Kasumi-1 (cell line): ENCODE data around the gene ZNF2.
"Not testable (repeated sequence)": the region's sequence is repeated elsewhere in the genome, so short reads cannot be mapped to it uniquely, and the experiment has no call there.

Source experiments
- DNase-seq, 2 experiments: peaks; one replicate each; lab custom pipeline; 2025; lab: John Stamatoyannopoulos, UW

The ZNF2 gene

DNA sequence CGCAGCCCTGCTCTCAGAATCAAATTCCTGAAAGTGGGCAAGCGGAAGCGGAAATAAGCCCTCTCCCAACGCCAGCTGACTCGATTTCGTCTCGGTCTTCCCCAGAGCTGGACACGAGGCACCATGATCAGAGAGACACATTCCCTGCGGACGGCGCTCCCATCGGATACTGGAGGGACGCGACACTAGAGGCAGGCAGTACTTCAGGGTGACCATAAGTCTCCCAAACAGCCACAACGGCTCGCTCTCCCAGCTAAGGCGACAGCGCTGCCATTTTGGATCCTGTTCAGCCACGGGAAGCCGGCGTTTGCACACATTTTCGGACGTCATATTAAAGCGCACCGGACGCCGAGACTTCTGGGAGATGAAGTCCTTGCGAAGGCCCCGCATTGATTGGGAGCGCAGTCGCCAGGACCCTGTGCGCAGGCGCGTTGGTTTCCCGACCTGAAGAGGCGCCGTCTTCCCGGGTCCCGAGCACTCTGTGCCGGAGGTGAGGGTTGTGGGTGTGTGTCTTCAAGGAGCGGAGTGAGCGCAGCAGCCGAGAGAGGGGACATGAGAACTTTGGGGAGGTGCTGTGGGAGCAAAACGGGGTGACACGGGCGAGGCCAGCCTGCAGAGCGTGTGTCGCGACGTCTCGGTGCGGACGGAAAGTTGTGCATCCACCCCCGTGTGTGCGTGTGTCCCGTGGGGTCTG lies at the start of gene ZNF2:
ZNF2 (plus strand) TSS at position 439 of the 694 bp plus-strand sequence. CDS start 10,418 bp downstream, outside the sequence.
- peak; percentile 96 for DNase-seq

DNA sequence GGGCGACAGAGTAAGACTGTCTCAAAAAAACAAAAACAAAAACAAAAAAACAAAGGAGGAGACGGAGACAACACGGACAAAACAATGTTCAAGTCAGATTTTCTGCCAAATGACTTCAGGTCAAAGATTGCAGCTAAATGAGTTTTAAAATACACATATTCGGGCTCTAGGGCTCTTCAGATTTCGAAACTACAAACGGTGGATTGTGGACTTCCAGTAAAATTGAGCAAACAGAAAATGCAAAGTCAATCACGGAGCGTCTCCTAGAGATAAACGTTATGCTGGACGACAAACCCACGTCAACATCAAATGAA lies 44.6 kb upstream of the ZNF2 start:
- DNase-seq: no peak

DNA sequence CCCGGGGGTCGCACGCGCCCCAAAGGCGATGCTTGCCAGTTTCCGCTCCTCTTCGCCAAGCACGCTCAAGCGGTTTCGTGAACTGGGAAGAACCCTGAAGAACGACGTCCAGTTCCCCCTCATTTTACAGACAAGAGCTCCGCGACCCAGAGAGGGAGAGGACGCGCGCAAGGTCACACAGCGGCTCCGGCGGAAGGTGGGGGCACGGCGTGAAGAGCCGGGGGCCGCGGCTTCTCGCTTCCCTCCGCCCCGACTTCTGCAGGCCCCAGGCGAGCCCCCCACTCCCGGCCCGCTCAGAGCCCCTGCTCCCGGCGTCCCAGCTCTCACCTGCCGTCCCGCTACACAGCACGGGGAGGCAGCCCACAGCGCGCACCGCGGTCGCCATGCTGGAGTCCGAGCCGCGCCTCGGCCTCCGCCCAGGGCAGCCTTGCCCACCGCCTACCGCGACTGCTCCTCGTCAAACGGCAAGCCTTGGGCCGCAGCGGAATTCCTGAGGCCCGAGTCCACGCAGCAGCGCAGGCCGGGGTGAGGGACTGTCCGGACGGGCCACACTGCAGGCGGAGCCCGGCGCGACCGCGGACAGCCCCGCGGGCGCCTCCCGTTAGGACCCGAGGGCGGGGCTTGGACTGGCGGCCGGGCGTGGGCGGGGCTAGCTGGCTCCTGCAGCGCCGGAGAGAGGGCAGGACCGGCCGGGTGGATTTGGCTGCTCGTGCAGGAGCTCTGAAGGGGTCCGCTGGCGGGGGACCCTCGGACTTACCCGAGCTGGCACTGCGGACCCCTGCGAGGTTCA lies 44.0 kb upstream of the ZNF2 start, which contains the start of gene MRPS5:
MRPS5 (minus strand) TSS at position 402 of the 790 bp plus-strand sequence; CDS start at position 385, 17 bp downstream.
- DNase-seq: peak; percentile 63 to 74

DNA sequence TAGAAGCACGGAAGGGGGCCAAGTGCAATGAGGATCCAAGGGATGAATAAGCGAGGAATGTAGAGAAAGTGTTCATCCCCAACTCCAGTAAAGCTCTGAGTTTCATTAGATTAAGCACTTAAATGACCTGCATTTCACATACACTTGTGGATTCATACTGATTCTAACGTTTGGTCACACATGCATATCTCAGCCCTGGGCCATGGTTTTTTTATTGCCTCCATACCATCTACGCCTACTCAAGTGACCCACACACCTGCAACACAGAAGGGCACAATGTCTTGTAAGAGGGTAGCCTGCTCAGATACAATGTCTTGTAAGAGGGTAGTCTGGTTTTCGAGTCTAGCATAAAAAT lies 43.4 kb upstream of the ZNF2 start:
- DNase-seq: no peak

DNA sequence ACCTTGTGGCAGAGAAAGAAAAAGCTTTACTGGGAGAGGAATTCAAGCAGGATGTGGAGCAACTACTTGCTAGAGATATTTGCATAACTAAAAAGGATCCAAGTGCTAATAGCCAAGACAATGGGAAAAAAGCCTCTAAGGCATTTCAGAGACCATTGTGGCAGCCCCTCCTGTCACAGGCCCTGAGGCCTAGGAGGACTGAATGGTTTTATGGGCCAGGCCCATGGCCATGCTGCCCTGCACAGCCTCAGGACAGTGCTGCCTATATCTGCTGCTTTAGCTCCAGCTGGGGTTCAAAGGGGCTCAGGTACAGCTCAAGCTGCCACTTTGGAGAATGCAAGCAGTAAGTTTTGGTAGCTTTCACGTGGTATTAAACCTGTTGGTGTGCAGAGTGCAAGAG lies 26.9 kb upstream of the ZNF2 start:
- DNase-seq: no peak

DNA sequence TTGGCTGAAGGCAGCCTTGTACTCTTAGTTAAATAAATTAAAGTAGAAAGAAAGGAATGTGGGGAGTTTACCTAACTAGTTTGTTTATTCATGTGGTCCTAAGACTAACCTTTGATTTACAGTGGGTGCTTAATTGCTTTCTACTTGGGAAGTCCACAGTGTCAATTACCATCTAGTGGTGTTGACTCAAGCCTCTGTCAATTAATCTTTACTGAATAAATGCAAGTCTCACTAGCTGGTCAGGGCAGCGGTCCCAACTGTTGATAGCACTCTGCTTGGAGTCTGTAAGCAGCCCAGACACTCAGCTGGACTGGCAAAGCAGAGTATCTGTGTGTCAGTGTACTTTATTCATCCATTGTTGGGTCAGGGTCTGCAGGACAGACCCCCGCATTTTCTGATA lies 21.8 kb upstream of the ZNF2 start:
- DNase-seq: no peak

DNA sequence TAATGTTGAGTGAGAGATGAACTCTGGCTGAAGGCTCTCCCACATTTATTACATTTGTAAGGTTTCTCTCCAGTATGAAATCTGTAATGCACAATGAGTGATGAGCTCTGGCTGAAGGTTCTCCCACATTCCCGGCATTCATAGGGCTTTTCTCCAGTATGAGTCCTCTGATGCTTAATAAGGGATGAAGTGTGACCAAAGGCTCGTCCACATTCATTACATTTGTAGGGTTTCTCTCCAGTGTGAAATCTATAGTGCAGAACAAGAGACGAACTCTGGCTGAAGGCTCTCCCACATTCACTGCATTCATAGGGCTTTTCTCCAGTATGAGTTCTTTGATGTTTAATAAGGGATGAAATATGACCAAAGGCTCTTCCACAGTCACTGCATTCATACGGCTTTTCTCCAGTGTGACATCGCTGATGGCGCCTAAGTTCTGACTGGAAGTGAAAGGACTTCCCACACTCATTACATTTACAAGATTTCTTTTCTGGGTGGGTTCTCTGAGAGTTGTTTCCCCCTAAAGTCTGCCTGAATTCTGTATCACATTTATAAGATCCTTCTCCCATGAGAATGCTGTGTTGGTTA lies 16.1 kb upstream of the ZNF2 start:
- DNase-seq: no peak

DNA sequence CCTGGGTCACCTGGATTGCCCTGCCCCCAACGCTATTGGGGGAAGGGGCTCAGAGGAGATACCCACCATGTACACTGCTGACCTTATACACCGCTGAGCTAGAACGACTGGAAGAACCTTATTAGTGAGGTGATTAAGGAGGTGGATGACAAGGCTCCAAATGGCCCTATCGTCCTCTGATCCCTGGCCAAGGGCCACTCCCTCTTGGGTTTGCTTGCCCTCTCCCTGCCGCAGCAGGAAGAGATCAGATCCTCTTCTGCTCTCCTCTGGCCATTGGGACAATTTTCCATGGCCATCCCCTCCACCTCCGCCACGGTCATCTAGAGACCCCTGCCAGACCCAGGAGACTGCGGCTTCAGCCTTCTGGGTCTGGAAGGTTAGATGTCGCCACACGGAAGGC lies 7.2 kb upstream of the ZNF2 start:
- DNase-seq: no peak

DNA sequence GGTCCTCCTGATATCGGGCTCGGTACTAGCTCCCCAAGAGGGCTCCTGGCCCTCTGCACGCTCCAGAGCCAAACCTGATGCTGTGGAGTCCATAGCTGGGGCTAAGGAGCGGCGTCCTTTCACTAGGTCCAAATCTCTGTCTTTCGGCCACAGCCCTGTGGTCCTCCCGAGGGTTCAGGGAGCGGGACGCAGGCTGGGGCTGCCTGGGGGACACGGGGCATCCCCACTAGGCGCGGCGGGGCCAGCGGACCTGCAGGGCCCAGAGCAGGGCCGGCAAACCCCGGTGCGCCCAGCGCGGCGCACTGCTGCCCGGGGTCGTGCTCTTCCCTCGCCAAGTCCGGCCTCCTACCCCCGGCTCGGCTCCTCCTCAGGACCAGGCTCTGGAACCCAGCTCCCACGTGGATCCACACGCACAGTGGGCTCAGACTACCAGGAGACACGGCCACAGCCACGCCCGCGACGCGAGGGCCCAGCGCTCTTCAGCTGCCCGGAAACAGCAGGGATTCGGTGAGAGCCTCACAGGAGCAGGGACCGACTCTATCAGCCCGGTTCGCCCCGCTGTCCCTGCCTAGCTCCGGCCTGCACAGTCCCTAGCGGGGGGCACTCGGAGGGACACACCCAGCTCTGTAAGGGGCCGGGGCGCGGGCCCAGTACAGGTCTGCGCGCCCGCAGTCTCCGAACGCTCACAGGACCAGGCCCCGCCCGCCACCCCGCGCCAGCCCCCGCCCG lies 6.6 kb upstream of the ZNF2 start:
- peak in 1 of 2 experiments; percentile 2 for DNase-seq

DNA sequence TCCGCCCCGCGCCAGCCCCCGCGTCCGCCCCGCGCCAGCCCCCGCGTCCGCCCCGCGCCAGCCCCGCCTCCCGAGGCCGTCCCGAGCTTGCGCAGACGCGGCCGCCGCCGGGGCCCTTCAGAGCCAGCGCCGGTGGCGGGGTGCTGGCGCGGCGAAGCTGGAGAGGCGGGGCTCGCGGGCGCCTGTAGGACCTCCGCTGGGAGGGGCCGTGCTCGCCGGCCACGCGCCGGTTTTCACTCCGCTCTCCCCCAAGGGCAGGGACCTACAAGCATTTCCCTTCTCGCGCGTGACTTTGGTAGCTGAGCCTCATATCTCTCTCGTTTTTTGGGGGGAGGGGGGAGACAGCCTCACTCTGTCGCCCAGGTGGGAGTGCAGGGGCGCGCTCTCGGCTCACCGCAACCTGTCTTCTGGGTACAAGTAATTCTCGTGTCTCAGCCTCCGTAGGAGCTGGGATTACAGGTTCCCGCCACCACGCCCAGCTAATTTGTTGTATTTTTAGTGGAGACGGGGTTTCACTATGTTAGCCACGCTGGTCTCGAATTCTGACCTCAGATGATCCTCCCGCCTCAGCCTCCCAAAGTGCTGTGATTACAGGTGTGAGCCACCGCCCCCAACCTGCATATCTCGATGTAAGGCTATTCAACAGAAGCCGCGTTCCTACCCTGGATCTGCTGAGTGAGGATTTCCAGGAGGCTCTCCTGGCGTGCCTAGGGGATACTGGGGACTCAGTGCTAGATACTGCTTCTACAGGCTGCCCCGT lies 5.7 kb upstream of the ZNF2 start, which contains the start of gene ZNF514:
ZNF514 (minus strand) TSS at position 159 of the 760 bp plus-strand sequence. CDS start 6,595 bp downstream, outside the sequence.
- peak; percentile 27 to 44 for DNase-seq

DNA sequence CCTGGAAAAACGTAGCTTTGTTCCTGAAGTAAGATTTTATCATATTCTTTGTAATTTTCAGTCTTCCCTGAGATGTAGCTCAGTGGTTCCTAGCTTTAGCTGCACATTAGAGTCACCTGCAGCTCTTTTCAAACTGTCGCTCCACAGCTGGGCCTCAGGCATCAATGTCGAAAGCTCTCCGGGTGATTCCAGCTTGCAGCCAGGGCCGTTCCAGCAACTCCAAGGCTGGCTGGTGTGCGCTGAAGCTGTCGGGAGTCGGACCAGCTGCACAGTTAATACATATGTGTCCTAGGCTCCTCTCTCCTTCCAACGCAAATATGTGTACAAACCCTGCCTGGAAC lies 609 bp upstream of the ZNF2 start:
- no peak for DNase-seq

DNA sequence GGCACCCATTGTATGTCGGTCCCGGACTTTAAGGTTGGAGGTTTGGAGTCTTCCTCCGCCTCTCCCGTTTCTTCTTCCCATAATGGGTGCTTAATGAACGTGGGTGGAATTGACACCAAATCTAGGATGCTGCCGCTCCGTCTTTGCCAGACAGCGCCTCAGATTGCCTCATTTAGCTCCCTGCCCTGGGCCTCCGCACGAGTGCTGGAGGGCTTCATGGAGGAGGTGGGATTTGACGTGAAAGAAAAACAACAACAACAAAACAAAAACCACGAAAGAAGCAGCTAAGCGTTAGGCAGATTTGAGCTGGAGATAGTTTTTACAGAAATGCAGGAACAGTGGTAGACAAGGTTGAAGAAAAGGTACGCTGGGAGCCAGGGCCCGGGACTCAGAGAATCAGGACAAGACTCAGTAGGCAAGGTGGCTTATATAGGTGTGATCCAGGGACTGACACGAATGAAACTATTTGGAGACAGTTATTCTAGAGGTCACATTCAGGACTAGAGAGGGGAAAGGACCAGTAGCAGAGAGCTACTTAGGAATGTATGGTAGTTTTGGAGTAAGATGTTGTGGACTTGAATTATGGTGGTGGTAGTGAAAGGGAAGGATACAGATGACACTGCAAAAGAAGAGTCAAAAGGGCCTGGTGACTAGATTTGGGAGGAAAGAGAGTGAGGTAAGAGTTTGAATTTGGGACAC lies 605 bp downstream of the ZNF2 start:
- DNase-seq: peak in 1 of 2 experiments; percentile 43

DNA sequence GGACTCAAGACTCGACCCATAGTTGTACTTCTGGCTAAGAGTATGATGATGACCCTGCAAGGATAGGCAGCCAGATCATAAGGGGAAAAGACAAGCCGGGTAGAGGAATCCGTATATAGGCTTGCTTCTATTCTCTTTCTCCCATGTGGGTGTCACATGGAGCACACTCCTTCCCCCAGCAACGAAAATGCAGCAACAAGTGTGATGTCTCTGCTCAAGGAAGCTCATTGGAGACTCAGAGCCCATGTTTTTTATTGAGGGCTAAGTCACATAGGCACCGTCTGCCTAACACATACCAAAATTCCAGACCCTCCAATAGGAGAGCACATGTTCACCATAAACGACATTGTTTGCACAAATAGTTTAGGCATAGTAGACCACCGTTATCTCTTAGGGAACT lies 6.3 kb downstream of the ZNF2 start:
- no peak for DNase-seq

DNA sequence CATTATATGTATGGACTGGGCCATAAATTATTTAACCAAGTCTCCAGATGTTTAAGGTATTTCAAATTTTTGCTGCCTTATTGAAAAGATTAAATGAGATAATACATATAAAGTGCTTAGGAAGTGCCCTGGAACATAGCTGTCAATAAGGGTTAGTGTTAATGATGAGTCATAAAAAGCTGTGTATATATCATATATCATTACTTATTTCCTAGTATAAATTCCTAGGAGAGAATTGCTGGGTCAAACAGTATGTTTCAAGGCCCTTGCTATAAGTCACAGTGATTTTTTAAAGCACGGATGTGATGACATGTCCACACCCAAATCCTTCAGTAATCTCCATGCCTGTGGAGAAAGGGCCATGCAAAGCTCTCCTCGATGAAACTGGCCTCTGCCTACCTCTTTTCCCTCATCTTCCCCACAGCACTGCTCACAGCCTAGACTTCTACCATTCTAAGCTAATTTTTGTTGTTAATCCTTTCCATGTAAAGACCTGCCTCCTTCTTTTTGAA lies 8.5 kb downstream of the ZNF2 start:
- no peak for DNase-seq

DNA sequence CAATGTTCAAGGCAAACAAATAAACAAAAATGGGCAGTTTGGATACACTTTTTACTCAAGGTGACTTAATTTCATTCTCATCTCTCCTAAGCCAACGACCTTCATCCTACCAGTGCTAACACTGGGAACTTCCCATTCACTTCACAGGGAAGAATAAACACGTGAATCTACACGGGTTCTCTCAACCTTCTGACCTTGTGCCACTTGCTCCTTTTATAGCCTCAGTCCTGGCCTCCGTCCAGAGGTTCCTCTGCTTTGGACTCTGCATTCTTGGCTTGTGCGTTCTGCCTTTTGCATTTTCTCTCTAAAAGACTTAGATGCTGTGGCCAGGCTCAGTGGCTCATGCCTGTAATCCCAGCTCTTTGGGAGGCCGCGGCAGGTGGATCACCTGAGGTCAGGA lies 13.8 kb downstream of the ZNF2 start:
- no peak for DNase-seq

DNA sequence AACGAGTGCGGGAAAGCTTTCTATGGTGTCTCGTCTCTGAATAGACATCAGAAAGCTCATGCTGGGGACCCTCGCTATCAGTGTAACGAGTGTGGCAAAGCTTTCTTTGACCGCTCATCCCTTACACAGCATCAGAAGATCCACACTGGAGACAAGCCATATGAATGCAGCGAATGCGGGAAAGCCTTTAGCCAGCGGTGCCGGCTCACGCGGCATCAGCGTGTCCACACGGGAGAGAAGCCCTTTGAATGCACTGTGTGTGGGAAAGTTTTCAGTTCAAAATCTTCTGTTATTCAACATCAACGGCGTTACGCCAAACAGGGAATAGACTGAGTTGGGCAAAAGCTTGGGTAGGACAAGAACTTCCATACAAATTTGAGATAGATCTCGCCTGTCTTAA lies 16.2 kb downstream of the ZNF2 start:
- DNase-seq: no peak

DNA sequence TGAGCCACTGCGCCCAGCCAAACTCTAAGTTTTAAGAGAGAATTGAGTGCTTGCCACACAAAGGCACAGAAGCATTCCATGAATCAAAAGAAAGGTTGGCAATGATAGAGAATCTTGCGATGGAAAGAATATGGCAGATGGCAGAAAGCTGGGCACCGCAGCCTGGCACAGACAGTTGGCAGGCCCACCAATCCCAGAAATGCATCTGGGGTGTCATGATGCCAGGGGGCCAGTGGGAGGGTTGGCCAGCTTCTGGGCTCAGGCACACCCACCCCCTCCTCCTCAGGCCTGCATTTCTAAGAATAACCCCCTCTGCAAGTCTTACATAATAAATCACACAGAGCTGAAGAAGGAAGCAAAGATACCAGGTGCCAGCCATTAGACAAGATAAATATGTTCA lies 19.6 kb downstream of the ZNF2 start:
- DNase-seq: no peak

DNA sequence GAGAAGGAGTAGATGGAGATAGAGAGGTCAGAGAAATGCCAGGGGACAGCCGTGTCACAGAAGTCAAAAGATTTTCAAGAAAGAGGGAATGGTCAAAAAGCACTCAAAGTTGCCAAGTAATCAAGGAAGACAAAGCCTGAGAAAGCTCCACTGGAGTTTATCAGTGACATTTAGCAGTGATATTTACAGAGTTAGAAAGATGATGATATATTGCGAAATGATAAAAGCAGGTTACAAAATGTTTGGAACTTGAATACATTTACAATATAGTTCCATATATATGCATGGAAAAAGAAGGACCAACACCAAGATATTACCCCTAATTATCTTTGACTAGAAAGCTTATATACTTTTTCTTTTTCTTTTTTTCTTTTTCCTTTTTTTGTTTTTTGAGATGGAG lies 20.4 kb downstream of the ZNF2 start:
- DNase-seq: no peak

DNA sequence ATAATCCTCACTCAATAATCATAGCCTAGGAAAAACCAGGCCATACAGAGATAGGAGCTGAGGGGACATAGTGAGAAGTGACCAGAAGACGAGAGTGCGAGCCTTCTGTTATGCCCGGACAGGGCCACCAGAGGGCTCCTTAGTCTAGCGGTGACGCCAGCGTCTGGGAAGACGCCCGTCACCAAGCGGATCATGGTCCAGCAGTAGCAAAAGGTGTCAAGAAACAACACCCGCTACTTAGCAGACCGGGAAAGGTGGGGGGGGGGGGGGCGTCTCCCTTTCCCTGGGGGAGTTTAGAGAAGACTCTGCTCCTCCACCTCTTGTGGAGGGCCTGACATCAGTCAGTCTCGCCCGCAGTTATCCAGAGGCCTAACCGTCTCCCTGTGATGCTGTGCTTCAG lies 27.3 kb downstream of the ZNF2 start:
- not testable (repeated sequence) for DNase-seq

DNA sequence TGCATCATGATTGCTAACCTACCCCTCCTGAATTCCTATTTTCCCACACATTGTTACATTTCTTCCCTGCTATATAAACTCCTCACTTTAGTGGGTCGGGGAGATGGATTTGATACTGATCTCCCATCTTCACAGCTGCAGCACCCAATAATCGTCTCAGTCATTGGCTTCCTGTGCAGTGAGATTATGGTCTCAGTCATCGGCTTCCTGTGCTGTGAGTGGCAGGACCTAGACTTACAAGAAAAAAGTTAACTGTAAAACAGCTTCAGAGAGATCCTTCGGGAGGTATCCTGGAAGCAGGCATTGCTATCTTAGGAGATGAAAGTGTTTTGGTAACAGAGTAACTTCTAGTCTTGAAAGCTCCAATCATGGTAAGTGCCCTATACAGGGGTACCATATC lies 38.3 kb downstream of the ZNF2 start:
- DNase-seq: no peak

DNA sequence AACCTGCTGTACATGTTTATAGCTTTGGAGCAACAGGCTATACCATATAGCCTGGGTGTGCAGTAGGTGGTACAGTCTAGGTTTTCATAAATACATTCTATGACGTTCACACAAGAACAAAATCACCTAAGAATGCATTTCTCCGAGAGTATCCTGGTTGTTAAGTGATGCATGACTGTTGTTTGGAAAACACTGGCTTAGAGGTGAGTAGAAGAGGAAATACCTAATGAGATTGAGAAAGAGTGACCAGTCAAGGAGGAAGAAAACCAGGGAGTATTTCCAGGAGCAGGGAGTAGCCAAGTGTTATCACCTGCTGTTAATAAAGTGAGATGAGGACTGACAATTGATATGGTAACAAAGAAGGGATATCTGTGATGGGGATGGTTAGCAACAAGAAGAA lies 38.8 kb downstream of the ZNF2 start:
- DNase-seq: no peak
